Measurements from ENCODE around the gene SNX14.

The SNX14 gene

GRCh38 chr6:85458184-85458583, 135.5 kb downstream of the SNX14 start:
- TF ChIP-seq TEAD4 (IDR thresholded peaks at IDR 0.05): no peak

DNA sequence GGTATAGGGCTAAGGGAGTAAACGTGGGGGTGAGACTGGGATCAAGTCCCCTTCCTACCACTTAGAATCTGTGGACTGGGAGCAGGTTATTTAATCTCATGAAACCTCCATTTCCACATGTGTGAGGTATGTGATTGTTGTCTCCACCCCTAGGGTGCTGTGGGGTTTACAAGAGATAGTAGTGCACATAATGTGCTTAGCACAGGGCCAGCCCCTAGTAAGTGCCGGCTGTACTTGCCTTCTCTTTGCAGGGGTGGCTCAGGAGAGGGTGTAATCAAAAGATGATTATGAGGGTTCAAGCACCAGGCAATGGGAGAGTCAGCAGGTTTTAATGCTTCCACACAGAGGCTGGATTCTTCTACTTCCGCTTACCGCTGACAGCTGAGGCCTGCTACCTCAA, 136.9 kb downstream of the SNX14 start:
- TF ChIP-seq CREB1 (IDR thresholded peaks at IDR 0.05; ENCODE audit: low read depth) (no peak), RAD21 (IDR thresholded peaks at IDR 0.05; ENCODE audit: low read depth) (no peak), FOXM1 (IDR thresholded peaks at IDR 0.05; ENCODE audit: borderline replicate concordance, low read depth) (no peak), TEAD4 (IDR thresholded peaks at IDR 0.05) (no peak), NFIC (IDR thresholded peaks at IDR 0.05) (no peak), YY1 (IDR thresholded peaks at IDR 0.05; ENCODE audit: low read depth) (no peak), EGR1 (IDR thresholded peaks at IDR 0.05) (no peak), ZBTB7A (IDR thresholded peaks at IDR 0.05; ENCODE audit: low read depth) (no peak), TCF12 (IDR thresholded peaks at IDR 0.05; ENCODE audit: low read depth) (no peak), USF1 (IDR thresholded peaks at IDR 0.05) (no peak), MAX (IDR thresholded peaks at IDR 0.05) (no peak), TAF1 (IDR thresholded peaks at IDR 0.05; ENCODE audit: low read depth) (no peak), EP300 (IDR thresholded peaks at IDR 0.05; ENCODE audit: borderline replicate concordance) (no peak), CEBPB (IDR thresholded peaks at IDR 0.05) (no peak)
- TF ChIP-seq, protein P1, sequence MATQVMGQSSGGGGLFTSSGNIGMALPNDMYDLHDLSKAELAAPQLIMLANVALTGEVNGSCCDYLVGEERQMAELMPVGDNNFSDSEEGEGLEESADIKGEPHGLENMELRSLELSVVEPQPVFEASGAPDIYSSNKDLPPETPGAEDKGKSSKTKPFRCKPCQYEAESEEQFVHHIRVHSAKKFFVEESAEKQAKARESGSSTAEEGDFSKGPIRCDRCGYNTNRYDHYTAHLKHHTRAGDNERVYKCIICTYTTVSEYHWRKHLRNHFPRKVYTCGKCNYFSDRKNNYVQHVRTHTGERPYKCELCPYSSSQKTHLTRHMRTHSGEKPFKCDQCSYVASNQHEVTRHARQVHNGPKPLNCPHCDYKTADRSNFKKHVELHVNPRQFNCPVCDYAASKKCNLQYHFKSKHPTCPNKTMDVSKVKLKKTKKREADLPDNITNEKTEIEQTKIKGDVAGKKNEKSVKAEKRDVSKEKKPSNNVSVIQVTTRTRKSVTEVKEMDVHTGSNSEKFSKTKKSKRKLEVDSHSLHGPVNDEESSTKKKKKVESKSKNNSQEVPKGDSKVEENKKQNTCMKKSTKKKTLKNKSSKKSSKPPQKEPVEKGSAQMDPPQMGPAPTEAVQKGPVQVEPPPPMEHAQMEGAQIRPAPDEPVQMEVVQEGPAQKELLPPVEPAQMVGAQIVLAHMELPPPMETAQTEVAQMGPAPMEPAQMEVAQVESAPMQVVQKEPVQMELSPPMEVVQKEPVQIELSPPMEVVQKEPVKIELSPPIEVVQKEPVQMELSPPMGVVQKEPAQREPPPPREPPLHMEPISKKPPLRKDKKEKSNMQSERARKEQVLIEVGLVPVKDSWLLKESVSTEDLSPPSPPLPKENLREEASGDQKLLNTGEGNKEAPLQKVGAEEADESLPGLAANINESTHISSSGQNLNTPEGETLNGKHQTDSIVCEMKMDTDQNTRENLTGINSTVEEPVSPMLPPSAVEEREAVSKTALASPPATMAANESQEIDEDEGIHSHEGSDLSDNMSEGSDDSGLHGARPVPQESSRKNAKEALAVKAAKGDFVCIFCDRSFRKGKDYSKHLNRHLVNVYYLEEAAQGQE (IDR thresholded peaks at IDR 0.05; ENCODE audit: low read depth): no peak

Data from Ishikawa (cell line).